GM10266 (cell line): ENCODE data around the gene CBFA2T2.

Experiments
- DNase-seq: peaks from one replicate; pipeline ENCODE4 v3.0.0; 2012; ENCODE audit errors: extremely low spot score
- CTCF ChIP-seq: IDR thresholded peaks from 2 replicates; pipeline ENCODE4 v1.5.1; 2012; ENCODE audit warnings: mild to moderate bottlenecking, low read depth; ENCODE audit not compliant: control insufficient read depth, insufficient read depth; ENCODE audit errors: missing control alignments

CBFA2T2 gene

GRCh38 chr20:33444797-33445560 lies 44.9 kb upstream of the CBFA2T2 start:
- TF ChIP-seq CTCF, result peak; percentile 54
- no peak for DNase-seq

GRCh38 chr20:33445881-33446625 lies 43.8 kb upstream of the CBFA2T2 start:
- no peak for DNase-seq
- no peak for TF ChIP-seq CTCF

- TF ChIP-seq CTCF, result no peak
- DNase-seq, result no peak
Observed at GRCh38 chr20:33450867-33451266, 39.0 kb upstream of the CBFA2T2 start.

GRCh38 chr20:33456916-33457642 lies 32.8 kb upstream of the CBFA2T2 start:
- DNase-seq, result peak; percentile 73
- TF ChIP-seq CTCF, result peak; percentile 98

- no peak for DNase-seq
- TF ChIP-seq CTCF, result no peak
Observed at GRCh38 chr20:33459599-33459998, 30.3 kb upstream of the CBFA2T2 start.

- no peak for DNase-seq
- TF ChIP-seq CTCF, result no peak
Observed at GRCh38 chr20:33460711-33461110, 29.2 kb upstream of the CBFA2T2 start.
